ENCODE data around the gene NKD1. TPM values are rescaled to one million over a fixed set of nuclear protein-coding genes. Genes with fewer than 3 reads are reported as not detected.

NKD1 gene
- total RNA-seq, 4 donors from 2014 or later, result 3.5 to 48.1 (median 8.9) TPM

GRCh38 chr16:50549561-50549915, 1.3 kb downstream of the NKD1 start:
- Histone ChIP-seq H3K4me1 (no peaks in the 10 kb centered on the region), H3K9me3 (no peaks in the 10 kb centered on the region), H3K27ac (peak overlapping the region; percentile 40 to 70), H3K27me3 (no peaks in the 10 kb centered on the region), H3K4me3 (peak overlapping the region; percentile 56 to 80), H3K36me3 (no peaks in the 10 kb centered on the region)
- DNase-seq, result no peak
- TF ChIP-seq CTCF (IDR thresholded peaks at IDR 0.05) (no peak), POLR2A (IDR thresholded peaks at IDR 0.05) (no peak)
- intact Hi-C loops (cut with DNase I; ENCODE audit: low total_unique reads), result no loop called here

GRCh38 chr16:50550035-50550434, 1.8 kb downstream of the NKD1 start:
- Histone ChIP-seq H3K4me3 (peak overlapping the region; percentile 56 to 80), H3K9me3 (no peaks in the 10 kb centered on the region), H3K27ac (peak overlapping the region; percentile 40 to 70), H3K4me1 (no peaks in the 10 kb centered on the region), H3K36me3 (no peaks in the 10 kb centered on the region), H3K27me3 (no peaks in the 10 kb centered on the region)
- peak; percentile 37 to 38 for DNase-seq
- intact Hi-C loops (cut with DNase I; ENCODE audit: low total_unique reads), result no loop called here
- TF ChIP-seq POLR2A (IDR thresholded peaks at IDR 0.05) (no peak), CTCF (IDR thresholded peaks at IDR 0.05) (no peak)

- intact Hi-C loops (cut with DNase I; ENCODE audit: low total_unique reads), result no loop called here
- DNase-seq, result no peak
- no peaks in the 10 kb centered on the region for H3K9me3 ChIP-seq
- TF ChIP-seq POLR2A (IDR thresholded peaks at IDR 0.05) (no peak), CTCF (IDR thresholded peaks at IDR 0.05) (no peak)
- H3K27me3 ChIP-seq, result no peaks in the 10 kb centered on the region
- no peaks in the 10 kb centered on the region for H3K4me1 ChIP-seq
- no peak overlapping the region for H3K4me3 ChIP-seq
- no peaks in the 10 kb centered on the region for H3K36me3 ChIP-seq
- peak overlapping the region in 1 of 2 donors; percentile 40 for H3K27ac ChIP-seq
Measured at GRCh38 chr16:50550866-50551641, 2.9 kb downstream of the NKD1 start.

GRCh38 chr16:50552476-50553101, 4.4 kb downstream of the NKD1 start:
- DNase-seq, result no peak
- Histone ChIP-seq H3K36me3 (no peaks in the 10 kb centered on the region), H3K9me3 (no peaks in the 10 kb centered on the region), H3K4me1 (no peaks in the 10 kb centered on the region), H3K27ac (no peak overlapping the region), H3K4me3 (no peak overlapping the region), H3K27me3 (no peaks in the 10 kb centered on the region)
- TF ChIP-seq POLR2A (IDR thresholded peaks at IDR 0.05) (no peak), CTCF (IDR thresholded peaks at IDR 0.05) (no peak)
- intact Hi-C loops (cut with DNase I; ENCODE audit: low total_unique reads), result no loop called here

- TF ChIP-seq POLR2A (IDR thresholded peaks at IDR 0.05) (no peak), CTCF (IDR thresholded peaks at IDR 0.05) (no peak)
- Histone ChIP-seq H3K27ac (no peak overlapping the region), H3K36me3 (no peaks in the 10 kb centered on the region), H3K4me3 (no peak overlapping the region), H3K9me3 (no peaks in the 10 kb centered on the region), H3K27me3 (no peaks in the 10 kb centered on the region), H3K4me1 (no peaks in the 10 kb centered on the region)
- intact Hi-C loops (cut with DNase I; ENCODE audit: low total_unique reads), result no loop called here
- no peak for DNase-seq
Measured at GRCh38 chr16:50553182-50553710, 5.0 kb downstream of the NKD1 start.

All from uterus (tissue), 4 donors.